HUES6 (cell line): ENCODE results near the gene NDRG3.
"Not testable (repeated sequence)": the region's sequence is repeated elsewhere in the genome, so short reads cannot be mapped to it uniquely, and the experiment has no call there.

Experiments used
- H3K27ac ChIP-seq: 2 replicates; pipeline ENCODE4 v1.7.0; 2013; ENCODE audit warnings: low read depth, mild to moderate bottlenecking, low read length, inconsistent platforms
- H3K27me3 ChIP-seq: 2 replicates; pipeline ENCODE4 v1.6.1; 2013; ENCODE audit warnings: low read length; ENCODE audit not compliant: control insufficient read depth, insufficient read depth
- H3K36me3 ChIP-seq: 2 replicates; pipeline ENCODE4 v1.6.1; 2013; ENCODE audit warnings: low read length; ENCODE audit not compliant: control insufficient read depth, insufficient read depth
- H3K4me1 ChIP-seq: 2 replicates; pipeline ENCODE4 v1.6.1; 2013; ENCODE audit warnings: low read length; ENCODE audit not compliant: control insufficient read depth, insufficient read depth
- H3K4me3 ChIP-seq: 2 replicates; pipeline ENCODE4 v1.5.1; 2013; ENCODE audit warnings: low read depth, low read length
- H3K9ac ChIP-seq: one replicate; pipeline ENCODE4 v1.6.1; 2013; ENCODE audit warnings: mild to moderate bottlenecking, low read length
- H3K9me3 ChIP-seq: 2 replicates; pipeline ENCODE4 v1.6.1; 2013; ENCODE audit warnings: low read depth, low read length; ENCODE audit not compliant: control insufficient read depth, insufficient read depth

Gene NDRG3

DNA sequence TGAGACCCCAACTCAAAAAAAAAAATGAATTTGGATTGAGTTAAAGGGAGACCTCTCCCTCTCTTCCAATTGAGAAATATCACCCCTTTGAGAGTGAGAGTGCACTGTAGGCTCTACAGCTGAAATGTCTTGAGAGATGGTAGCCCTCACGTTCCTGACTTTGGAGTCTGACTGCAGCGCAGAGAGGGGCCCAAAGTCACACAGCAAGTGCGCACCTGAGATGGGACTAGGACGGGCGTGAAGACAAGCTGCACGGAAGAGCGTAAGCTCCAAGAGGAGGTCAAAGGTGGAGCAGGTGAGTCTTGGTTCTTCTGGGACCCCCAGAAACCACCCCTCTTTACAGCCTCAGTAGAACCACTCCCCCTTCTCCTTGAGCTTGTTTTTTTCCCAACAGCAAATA lies 100.5 kb downstream of the NDRG3 start:
- Histone ChIP-seq H3K4me3 (no peak overlapping the region), H3K4me1 (peaks cover 22% of the 10 kb centered on the region), H3K27ac (no peak overlapping the region), H3K36me3 (no peaks in the 10 kb centered on the region), H3K27me3 (no peaks in the 10 kb centered on the region), H3K9ac (no peak overlapping the region), H3K9me3 (no peaks in the 10 kb centered on the region)

DNA sequence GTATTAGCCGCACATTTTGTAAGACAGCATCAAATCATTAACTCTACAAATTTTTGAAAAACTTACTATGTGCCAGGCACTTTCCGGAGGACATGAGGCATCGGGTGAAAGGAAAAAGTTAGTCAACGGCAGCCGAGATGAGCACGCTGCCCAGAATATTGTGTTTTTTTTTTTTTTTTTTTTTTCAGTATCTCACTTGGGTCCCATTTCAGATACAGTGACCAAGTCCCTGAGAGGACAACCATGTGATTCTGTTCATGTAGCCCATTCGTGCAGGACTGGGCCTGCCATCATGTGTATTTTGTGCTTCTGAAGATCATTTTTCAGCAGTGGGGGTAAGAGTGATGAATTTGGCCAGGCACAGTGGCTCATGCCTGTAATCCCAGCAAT lies 101.2 kb downstream of the NDRG3 start:
- no peak overlapping the region for H3K9ac ChIP-seq
- H3K27me3 ChIP-seq, result no peaks in the 10 kb centered on the region
- H3K36me3 ChIP-seq, result no peaks in the 10 kb centered on the region
- H3K4me1 ChIP-seq, result peaks cover 22% of the 10 kb centered on the region
- H3K9me3 ChIP-seq, result no peaks in the 10 kb centered on the region
- no peak overlapping the region for H3K27ac ChIP-seq
- H3K4me3 ChIP-seq, result no peak overlapping the region

GRCh38 chr20:36644032-36644705 lies 101.7 kb downstream of the NDRG3 start:
- Histone ChIP-seq H3K27me3 (no peaks in the 10 kb centered on the region), H3K9ac (no peak overlapping the region), H3K27ac (no peak overlapping the region), H3K9me3 (no peaks in the 10 kb centered on the region), H3K4me3 (no peak overlapping the region), H3K4me1 (peaks cover 22% of the 10 kb centered on the region), H3K36me3 (no peaks in the 10 kb centered on the region)

- Histone ChIP-seq H3K9me3 (no peaks in the 10 kb centered on the region), H3K27ac (no peak overlapping the region), H3K27me3 (no peaks in the 10 kb centered on the region), H3K4me1 (peaks cover 18% of the 10 kb centered on the region), H3K4me3 (no peak overlapping the region), H3K36me3 (no peaks in the 10 kb centered on the region), H3K9ac (no peak overlapping the region)
Observed at GRCh38 chr20:36642136-36642535, 103.8 kb downstream of the NDRG3 start.

DNA sequence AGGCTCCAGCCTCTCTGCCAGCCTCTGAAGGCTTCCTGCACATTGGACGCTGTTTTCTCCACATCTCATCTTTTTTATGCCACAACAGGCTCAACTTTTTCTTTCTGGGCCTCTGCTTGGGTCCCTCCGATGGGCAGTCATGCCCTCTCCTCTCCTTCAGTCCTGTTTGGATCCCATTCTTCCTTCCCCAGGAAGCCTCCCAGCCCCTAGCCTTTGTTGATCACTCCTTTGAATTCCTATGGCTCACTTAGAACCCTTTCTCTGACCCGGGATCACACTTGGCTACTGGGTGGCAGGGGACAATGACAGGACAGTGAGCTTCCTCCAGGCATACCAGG lies 104.4 kb downstream of the NDRG3 start:
- no peaks in the 10 kb centered on the region for H3K36me3 ChIP-seq
- no peak overlapping the region for H3K4me3 ChIP-seq
- H3K9ac ChIP-seq, result no peak overlapping the region
- no peaks in the 10 kb centered on the region for H3K9me3 ChIP-seq
- peaks cover 13% of the 10 kb centered on the region for H3K4me1 ChIP-seq
- no peak overlapping the region for H3K27ac ChIP-seq
- H3K27me3 ChIP-seq, result no peaks in the 10 kb centered on the region

DNA sequence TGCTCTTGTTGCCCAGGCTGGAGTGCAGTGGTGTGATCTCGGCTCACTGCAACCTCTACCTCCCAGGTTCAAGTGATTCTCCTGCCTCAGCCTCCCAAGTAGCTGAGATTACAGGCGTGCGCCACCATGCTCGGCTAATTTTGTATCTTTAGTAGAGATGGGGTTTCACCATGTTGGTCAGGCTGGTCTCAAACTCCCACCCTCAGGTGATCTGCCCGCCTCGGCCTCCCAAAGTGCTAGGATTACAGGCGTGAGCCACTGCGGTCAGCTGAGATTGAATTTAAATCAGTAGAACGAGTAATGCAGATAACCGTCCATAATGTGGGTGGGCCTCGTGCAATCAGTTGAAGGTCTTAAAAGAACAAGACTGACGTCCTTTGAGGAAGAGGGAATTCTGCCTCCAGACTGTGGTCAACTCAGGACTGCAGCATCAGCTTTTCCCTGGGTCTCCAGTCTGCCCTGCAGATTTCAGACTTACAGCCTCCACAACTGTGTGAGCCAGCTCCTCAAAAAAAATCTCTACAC lies 107.0 kb downstream of the NDRG3 start:
- H3K9ac ChIP-seq, H3K9me3 ChIP-seq, H3K36me3 ChIP-seq, H3K27ac ChIP-seq, H3K4me3 ChIP-seq, H3K4me1 ChIP-seq, H3K27me3 ChIP-seq: not testable (repeated sequence)

DNA sequence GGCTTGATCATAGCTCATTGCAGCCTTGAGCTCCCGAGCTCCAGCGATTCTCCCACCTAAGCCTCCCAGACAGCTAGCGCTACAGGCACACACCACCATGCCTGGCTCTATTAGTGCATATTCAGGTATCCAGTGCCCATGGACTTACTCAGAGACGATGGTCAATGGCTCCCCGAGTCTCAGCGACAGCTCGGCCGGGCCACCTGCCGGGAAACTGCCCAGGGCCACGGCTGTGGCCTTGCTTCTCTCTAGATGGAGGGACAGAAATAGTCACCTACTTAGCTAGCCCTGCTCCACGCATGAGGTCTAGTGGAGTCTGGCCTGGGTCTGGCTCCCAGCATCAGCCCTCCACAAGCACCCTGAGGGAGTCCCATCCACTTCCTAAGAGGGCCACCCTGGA lies 111.5 kb downstream of the NDRG3 start:
- Histone ChIP-seq H3K4me1 (no peaks in the 10 kb centered on the region), H3K9ac (no peak overlapping the region), H3K27me3 (no peaks in the 10 kb centered on the region), H3K27ac (no peak overlapping the region), H3K4me3 (no peak overlapping the region), H3K36me3 (no peaks in the 10 kb centered on the region), H3K9me3 (no peaks in the 10 kb centered on the region)

DNA sequence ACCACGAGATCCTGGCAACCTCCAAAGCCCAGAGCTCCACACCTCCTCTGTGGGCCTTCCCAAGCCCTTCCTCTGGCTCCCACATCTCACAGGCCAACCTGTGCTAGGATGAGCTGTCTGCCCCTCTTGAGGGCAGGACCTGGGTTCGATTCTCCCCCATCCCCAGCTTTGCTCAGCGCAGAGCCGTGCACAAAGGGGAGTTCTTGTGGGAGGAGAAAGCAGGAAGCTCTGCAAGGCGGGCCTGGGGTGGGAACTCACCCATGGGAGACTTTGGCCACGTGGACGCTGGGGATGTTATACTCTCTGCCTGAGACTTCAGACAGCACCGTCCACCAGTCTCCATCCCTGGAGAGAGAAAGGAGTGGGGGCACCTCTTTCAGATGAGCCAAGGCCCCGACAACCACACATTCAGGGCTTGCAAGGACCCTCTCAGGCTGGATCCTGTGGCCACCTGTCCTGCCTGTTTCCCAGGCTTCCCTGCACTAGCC lies 112.6 kb downstream of the NDRG3 start:
- no peaks in the 10 kb centered on the region for H3K9me3 ChIP-seq
- H3K36me3 ChIP-seq, result no peaks in the 10 kb centered on the region
- H3K9ac ChIP-seq, result no peak overlapping the region
- no peak overlapping the region for H3K27ac ChIP-seq
- no peaks in the 10 kb centered on the region for H3K27me3 ChIP-seq
- no peaks in the 10 kb centered on the region for H3K4me1 ChIP-seq
- H3K4me3 ChIP-seq, result no peak overlapping the region

GRCh38 chr20:36632487-36633284 lies 113.2 kb downstream of the NDRG3 start:
- Histone ChIP-seq H3K9me3 (no peaks in the 10 kb centered on the region), H3K36me3 (no peaks in the 10 kb centered on the region), H3K4me3 (no peak overlapping the region), H3K9ac (no peak overlapping the region), H3K27ac (no peak overlapping the region), H3K27me3 (no peaks in the 10 kb centered on the region), H3K4me1 (no peaks in the 10 kb centered on the region)

GRCh38 chr20:36632147-36632486 lies 113.8 kb downstream of the NDRG3 start:
- H3K9me3 ChIP-seq, result no peaks in the 10 kb centered on the region

DNA sequence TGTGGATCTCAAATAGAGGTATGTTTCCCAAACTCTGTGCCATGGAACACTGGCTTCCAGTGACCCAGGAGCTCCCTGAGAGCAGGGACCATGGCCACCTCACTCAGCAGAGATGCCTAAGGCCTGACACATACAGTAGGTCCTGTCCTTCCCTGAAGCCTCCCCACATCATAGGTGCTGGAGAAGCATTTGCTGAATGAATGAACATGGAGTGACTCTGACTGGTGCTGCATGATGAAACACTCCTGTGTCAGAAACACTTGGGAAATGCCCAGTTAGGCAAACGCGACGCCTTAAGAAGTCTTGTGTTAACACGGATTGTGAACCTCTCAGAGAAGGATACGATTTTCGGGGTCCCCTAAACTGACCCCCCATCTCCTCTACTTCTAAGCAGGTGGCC lies 114.2 kb downstream of the NDRG3 start:
- H3K27me3 ChIP-seq, result no peaks in the 10 kb centered on the region
- H3K9ac ChIP-seq, result no peak overlapping the region
- no peaks in the 10 kb centered on the region for H3K4me1 ChIP-seq
- no peaks in the 10 kb centered on the region for H3K36me3 ChIP-seq
- H3K9me3 ChIP-seq, result no peaks in the 10 kb centered on the region
- no peak overlapping the region for H3K4me3 ChIP-seq
- H3K27ac ChIP-seq, result no peak overlapping the region

More at GRCh38 chr20:36632147-36632486, 113.8 kb downstream of the NDRG3 start:
- no peak overlapping the region for H3K27ac ChIP-seq
- no peak overlapping the region for H3K4me3 ChIP-seq
- H3K9ac ChIP-seq, result no peak overlapping the region
- H3K36me3 ChIP-seq, result no peaks in the 10 kb centered on the region
- H3K4me1 ChIP-seq, result no peaks in the 10 kb centered on the region
- no peaks in the 10 kb centered on the region for H3K27me3 ChIP-seq
